Ovary (tissue), 3 donors: ENCODE results near the gene NFATC3.
"Not testable (repeated sequence)": the region's sequence is repeated elsewhere in the genome, so short reads cannot be mapped to it uniquely, and the experiment has no call there.

Experiments
- EP300 ChIP-seq: sonication (generic); formaldehyde crosslinking; IDR thresholded peaks from one replicate; pipeline ENCODE4 v1.6.1; 2017; ENCODE audit warnings: antibody characterized with exemption
- TF ChIP-seq, protein P1 (sequence below), 3 donors: fragments of 450-650 bp in 2 of 3; fragments of 200-600 bp in 1 of 3; IDR thresholded peaks; one replicate each; pipeline versions ENCODE4 v1.5.1 to v1.8.0; 2016 to 2022; ENCODE audit warnings: antibody characterized with exemption in 3 of 3, mild to moderate bottlenecking in 1 of 3
- donor health status: DM: no; HTN: no; CAD: no.

DNA sequence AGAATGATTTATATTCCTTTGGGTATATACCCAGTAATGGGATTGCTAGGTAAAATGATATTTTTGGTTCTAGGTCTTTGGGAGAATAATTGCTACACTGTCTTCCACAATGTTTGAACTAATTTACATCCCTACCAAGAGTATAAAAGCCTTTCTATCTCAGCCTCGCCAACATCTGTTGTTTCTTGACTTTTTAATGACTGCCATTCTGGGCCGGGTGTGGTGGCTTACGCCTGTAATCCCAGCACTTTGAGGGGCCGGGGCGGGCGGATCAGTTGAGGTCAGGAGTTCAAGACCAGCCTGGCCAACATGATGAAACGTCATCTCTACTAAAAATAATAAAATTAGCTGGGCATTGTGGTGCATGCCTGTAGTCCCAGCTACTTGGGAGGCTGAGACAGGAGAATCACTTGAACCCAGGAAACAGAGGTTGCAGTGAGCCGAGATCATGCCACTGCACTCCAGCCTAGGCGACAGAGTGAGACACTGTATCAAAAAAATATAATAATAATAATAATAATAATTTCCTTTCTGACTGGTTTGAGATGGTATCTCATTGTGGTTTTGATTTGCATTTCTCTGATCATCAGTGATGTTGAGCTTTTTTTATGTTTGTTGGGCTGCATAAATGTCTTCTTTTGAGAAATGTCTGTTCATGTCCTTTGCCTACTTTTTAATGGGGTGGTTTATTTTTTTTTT, 22.2 kb downstream of the NFATC3 start:
- not testable (repeated sequence) for TF ChIP-seq EP300
- TF ChIP-seq, protein P1, sequence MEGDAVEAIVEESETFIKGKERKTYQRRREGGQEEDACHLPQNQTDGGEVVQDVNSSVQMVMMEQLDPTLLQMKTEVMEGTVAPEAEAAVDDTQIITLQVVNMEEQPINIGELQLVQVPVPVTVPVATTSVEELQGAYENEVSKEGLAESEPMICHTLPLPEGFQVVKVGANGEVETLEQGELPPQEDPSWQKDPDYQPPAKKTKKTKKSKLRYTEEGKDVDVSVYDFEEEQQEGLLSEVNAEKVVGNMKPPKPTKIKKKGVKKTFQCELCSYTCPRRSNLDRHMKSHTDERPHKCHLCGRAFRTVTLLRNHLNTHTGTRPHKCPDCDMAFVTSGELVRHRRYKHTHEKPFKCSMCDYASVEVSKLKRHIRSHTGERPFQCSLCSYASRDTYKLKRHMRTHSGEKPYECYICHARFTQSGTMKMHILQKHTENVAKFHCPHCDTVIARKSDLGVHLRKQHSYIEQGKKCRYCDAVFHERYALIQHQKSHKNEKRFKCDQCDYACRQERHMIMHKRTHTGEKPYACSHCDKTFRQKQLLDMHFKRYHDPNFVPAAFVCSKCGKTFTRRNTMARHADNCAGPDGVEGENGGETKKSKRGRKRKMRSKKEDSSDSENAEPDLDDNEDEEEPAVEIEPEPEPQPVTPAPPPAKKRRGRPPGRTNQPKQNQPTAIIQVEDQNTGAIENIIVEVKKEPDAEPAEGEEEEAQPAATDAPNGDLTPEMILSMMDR (IDR thresholded peaks at IDR 0.05), result not testable (repeated sequence)
